ENCODE measurements around the gene HYLS1.
"Not testable (repeated sequence)": the region's sequence is repeated elsewhere in the genome, so short reads cannot be mapped to it uniquely, and the experiment has no call there.

HYLS1 gene

GRCh38 chr11:125903711-125904659, 16.5 kb downstream of the HYLS1 start, which contains the start of gene DDX25:
TSS of gene DDX25 (plus strand) at chr11:125904508. CDS start at chr11:125904518, 10 bp downstream.
- no peak for DNase-seq (ENCODE audit: low read depth)

GRCh38 chr11:125904678-125905077, 17.2 kb downstream of the HYLS1 start:
- DNase-seq (ENCODE audit: low read depth): no peak

DNA sequence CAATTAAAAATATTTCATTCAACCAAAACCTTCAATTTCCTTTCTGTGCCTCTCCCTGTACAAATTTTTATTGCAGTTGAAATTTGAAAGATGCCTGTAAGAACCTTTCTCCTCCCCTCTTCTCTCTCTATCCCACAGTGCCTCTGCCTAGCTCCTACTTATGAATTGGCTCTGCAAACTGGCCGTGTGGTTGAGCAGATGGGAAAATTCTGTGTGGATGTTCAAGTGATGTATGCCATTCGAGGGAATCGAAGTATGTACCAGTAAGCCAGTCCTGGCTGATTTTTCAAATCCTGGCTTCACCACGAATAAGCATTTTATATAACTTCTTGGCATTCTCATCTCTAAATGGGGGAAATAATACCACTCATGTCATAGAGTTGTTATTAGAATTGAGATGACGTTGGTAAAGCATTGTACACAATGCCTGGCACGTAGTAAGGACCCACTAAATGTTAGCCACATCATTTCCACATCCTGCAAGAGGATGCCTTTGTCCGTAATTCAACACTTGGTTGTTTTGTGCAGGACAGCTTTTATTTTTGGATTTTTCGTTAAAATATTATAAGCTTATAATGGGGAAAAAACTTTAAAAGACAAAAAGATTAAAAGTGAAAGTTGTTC, 22.9 kb downstream of the HYLS1 start:
- DNase-seq (ENCODE audit: low read depth): no peak

GRCh38 chr11:125914601-125915000, 27.1 kb downstream of the HYLS1 start:
- DNase-seq (ENCODE audit: low read depth): not testable (repeated sequence)

- no peak for DNase-seq (ENCODE audit: low read depth)
Observed at GRCh38 chr11:125916683-125917347, 29.3 kb downstream of the HYLS1 start.

GRCh38 chr11:125918140-125918840, 30.8 kb downstream of the HYLS1 start:
- DNase-seq (ENCODE audit: low read depth): no peak

GRCh38 chr11:125921042-125921441, 33.6 kb downstream of the HYLS1 start:
- no peak for DNase-seq (ENCODE audit: low read depth)

DNA sequence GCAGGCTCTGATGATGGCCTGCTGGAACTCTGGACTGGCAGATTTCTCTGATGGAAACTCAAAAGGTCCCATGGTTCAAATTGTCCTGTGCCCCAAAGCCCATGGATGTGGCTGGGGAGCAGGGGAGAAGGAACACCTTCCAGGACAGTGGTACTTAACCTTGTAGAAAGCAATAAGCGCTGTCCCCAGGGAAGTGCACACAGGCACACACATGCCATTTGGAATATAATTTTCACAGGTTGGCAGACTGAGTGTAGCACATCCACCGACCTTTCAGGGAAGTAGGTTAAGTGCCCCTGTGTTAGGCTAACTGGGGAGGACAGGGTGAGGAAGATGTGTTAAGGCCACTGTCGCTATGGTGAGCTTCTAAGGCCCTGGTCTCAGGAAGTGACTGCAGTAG, 34.7 kb downstream of the HYLS1 start:
- DNase-seq (ENCODE audit: low read depth): no peak

GRCh38 chr11:125923012-125923579, 35.6 kb downstream of the HYLS1 start:
- peak; percentile 25 for DNase-seq (ENCODE audit: low read depth)

- no peak for DNase-seq (ENCODE audit: low read depth)
Observed at GRCh38 chr11:125923633-125924032, 36.2 kb downstream of the HYLS1 start.

DNA sequence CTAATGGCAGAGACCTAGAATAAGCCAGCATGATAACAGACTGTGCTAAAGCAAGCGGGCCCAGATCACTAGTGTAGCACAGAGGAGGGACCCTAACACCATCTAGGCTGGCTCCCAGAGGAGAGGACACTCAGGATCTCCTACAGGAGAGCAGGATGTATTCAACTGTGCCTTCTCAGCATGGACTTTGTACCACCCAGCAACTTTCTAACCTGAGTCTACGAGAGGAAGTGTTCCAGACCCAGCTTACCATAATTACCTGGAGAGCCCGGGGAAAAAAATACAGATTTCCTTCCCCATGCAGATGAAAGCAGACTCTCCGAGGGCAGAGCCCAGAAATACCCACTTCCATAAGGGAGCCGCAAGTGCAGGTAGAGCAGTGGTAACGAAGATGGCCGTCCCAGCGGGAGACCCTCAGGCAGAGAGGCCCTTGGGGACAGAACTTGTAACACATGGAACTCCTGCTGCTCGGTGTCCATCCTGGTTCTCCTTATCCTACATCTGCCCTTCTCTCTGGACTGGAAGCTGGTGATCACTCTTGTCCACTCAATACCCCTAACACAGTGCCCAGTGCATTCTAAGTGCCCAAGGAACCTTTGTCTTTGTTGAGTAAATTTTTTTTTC, 37.0 kb downstream of the HYLS1 start:
- no peak for DNase-seq (ENCODE audit: low read depth)

DNA sequence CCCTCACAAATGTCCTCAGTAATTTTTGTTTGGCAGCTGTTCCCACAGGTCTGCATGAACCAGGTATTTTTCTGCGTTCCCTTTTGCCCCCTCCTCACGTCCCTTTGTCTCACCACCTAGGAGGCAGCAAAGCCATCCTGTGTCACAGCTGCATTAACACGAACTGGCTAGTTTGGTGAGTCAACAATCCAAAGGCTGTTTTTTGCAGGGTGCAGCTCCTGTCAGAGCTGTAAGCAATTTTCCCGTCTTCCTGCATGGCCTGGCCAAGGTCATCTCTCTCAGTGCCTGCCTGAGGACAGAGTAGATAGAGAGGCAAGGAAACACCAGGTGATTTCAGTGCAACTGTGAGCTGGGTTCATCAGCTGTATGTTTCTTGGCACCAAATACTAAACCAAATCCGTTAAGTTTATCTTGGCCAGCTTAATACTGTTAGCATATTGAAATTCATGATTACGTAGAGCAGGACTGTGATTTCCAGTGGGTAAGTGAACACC, 37.8 kb downstream of the HYLS1 start:
- DNase-seq (ENCODE audit: low read depth): no peak

DNA sequence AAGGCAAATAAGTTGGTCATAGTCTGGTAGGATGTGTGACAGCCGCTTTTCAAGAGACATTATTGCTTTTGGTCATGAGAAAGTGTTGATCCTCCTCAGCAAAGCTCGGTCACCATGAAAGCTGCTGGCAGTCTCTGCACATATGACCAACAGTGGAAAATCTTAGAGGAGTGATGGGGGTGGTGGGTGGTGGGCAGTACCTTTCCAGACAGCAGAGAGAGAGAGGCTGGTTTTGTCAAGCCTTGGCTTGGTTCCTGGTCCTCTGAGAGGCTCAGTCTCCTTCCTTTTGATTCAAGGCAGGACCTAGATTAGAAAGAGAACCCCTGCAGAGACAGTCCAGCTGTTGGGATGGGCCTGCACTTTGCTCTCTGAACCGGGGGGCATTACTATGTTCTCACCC, 38.3 kb downstream of the HYLS1 start:
- DNase-seq (ENCODE audit: low read depth): no peak

GRCh38 chr11:125926682-125927081, 39.2 kb downstream of the HYLS1 start:
- no peak for DNase-seq (ENCODE audit: low read depth)

- no peak for DNase-seq (ENCODE audit: low read depth)
Observed at GRCh38 chr11:125929445-125930075, 42.1 kb downstream of the HYLS1 start.

DNA sequence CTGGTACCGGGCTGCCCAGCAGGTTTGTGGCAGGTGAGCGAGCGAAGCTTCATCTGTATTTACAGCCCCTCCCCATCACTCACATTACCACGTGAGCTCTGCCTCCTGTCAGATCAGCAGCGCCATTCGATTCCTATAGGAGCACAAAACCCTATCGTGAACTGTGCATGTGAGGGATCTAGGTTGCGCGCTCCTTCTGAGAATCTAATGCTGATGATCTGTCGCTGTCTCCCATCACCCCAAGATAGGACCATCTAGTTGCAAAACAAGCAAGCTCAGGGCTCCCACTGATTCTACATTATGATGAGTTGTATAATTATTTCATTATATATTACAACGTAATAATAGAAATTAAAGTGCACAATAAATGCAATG, 42.6 kb downstream of the HYLS1 start:
- no peak for DNase-seq (ENCODE audit: low read depth)

DNA sequence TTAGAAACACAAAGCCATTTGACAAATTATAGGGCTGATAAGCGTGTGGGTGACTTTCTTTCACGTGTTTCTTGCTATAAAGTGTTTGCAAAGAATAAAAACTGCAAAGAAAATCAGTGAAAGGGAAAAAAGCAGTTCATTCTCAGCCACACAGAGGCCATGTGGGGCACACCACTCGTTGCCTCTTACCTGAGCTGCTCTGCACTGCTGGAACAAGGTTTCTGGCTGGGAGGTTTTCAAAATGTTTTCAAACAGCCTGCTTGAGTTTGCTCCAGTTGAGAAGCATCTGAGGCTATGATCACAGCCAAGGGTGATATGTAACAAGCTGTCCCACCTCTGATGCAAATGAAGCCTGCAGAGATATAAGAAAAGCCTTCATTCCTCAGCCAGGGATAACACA, 43.6 kb downstream of the HYLS1 start:
- DNase-seq (ENCODE audit: low read depth): no peak

DNA sequence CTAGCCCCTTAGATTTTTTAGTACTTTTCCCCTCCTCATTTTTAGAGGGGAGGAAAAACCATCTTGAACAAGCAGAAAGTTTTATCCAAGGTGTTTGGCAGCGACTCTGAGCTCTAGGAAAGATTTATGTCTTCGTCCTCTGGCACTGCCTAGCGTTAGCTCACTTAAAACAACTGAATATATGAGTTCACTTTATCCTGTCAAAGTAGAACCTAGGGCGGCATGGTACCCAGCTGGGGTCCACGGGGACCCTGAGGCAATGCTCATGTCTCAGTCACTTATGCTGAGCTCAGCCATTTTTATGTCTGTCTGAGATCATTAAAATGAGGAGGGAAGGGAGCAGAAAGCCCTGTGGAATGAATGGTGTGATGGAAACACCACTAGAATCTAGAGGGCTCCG, 44.2 kb downstream of the HYLS1 start:
- DNase-seq (ENCODE audit: low read depth): no peak

DNA sequence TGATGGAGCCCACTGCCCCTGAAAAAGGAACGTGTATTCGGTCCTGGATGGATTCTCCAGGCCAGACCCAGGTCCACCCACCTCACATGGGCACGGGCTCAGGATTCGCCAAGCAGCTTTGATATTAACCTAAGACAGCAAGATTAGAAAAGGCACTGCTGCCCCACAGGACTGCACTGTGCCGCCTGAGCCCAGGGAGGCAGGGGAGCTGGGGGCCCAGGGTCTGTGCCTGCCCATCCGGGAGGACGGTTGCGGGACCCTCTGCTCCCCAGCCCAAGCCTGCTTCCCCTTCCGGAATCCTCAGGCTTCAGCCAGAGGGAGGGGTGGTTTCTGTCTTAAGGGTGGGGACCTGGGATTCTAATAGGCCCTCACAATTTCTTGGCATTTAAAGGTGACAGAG, 44.8 kb downstream of the HYLS1 start:
- DNase-seq (ENCODE audit: low read depth): no peak

DNA sequence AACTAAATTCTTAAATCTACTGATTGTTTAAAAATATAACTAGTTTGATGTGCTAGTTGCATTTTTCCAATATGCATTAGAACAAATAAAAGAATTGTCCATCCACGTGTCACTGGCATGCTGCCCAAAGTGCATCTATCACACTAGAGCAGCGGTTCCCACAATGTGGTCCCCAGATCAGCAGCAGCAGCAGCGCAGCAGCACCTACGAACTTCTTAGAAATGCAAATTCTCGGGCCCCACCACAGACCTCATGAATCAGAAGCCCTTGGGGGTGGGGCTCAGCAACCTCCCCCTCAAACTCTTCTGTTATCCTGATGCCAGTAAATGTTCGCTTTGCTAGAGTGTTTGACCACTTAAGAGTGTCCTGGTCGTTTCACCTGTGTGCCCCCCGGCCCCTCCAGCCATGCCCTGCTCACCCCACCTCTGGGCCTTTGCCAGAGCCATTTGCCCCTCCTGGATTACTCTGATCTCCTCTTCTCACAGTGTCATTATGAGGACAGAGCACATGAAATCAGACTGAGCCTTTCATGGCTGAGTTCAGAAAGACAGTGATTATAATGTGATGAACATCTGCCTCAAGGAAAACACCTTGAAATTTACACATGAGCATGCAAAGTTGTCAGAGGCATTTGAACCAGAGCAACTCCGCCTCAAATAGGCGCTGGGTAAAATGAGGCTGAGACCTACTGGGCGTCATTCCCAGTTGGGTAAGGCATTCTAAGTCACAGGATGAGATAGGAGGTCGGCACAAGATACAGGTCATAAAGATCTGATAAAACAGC, 45.8 kb downstream of the HYLS1 start:
- no peak for DNase-seq (ENCODE audit: low read depth)
